Activated CD4-positive, alpha-beta T cell treated with anti-CD3 and anti-CD28 coated beads for 1 hour (primary cell): ENCODE measurements around the gene MGMT.

Experiments
- DNase-seq: peaks from one replicate; pipeline ENCODE4 v3.0.0-alpha.2; 2020

The MGMT gene

DNA sequence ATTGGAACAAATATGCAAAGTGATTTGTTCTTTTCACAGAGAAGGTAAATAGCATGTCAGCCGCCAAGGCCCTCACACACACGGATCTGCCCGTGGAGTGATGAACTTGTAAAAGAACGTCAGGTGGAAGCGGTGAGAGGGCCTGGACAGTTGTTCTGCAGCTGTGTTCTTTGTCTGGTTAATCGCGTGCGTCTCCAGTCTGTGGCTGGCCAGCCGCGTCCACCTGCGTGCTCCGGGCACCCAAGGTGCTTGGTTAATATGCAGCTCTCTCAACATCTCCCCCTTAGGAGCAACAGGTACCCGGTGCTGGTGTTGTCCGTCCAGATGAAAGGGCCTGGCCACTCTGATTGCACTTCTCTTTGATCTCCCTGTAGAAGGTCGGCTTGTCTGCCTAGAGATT, 162.9 kb downstream of the MGMT start:
- DNase-seq, result no peak

DNA sequence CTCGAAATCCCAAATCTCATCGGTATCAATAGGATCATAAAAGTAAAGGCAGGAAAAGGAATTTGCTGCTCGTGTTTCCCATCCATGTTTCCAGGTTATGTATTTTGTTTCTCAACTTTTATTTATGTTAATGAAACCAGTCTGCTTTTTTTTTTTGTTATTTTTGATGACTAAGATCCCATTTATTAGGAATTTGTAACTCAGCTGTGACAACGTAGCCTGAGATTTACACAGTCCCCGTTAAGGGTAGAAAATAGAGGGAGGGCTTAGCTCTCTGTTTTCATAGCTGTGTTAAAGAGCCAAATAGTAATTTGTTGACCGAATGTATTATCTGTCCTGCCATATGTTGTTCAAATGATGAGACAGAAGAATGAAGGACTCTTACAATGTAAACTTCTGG, 164.0 kb downstream of the MGMT start:
- no peak for DNase-seq

DNA sequence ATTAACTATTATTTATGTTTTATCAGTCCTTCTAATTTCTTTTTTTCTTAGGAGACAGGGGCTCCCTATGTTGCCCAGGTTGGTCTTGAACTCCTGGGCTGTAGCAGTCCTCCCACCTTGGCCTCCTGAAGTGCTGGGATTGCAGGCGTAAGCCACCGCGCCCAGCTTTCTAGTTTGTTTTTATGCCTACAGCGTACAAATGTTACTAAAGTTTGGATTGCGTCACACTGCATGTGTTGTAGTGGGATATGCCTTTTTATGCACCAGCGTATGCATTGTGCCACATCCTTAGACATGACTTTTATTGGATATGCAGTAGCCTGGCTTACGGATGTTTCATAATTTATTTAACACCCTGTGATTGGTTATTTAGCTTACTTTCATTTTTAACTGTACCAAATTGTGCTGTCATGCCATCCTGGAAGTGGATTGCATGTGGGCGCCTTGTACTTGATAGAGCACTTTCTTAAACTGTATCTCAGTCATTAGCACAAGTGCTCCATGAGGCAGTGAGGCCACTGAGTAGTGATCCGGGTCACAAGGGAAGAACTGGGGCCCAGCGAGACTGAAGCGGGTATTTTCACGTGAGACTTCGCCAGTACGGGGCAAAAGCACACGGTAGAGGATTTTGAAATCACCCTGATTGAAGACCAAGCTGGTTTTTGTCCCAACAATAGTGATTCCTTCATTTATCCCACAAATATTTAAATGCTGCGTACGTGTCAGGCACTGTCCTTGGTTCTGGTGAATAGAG, 165.0 kb downstream of the MGMT start:
- DNase-seq, result no peak

DNA sequence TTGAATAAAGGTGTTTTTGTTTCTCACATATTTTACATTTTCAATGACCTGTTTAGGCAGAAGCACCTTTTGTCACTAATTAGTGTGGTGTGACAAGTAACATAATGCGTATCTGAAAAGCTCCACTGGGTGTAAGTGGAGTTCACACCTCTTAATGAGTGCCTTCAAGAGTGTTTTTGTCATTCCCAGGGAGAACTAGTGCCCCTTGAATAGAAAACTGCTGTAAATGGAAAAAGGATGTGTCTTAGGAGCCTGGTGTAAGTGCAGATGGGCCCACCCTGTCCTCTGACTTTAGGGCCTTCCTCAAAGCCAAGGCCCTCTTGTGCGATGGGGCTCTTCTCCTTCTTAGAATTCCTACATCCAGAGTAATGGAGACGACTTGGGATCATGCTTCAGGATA, 170.0 kb downstream of the MGMT start:
- no peak for DNase-seq

DNA sequence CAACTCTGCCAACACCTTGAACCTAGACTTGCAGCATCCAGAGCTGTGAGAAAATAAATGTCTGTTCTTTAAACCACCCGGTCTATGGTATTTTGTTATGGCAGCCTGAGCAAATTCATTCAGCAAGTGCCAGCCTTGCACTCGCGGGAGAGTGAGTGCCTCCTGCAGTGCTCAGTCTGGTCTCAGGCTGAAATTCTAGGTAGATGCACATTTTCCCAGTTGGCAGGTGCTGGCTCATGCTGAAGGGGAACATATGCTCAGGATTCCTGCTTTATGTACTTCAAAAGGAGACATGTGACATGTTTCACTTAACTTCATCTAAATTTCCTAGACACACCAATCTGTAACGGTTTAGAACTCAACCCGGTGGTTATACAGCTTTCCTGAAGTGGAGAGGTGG, 170.8 kb downstream of the MGMT start:
- no peak for DNase-seq

DNA sequence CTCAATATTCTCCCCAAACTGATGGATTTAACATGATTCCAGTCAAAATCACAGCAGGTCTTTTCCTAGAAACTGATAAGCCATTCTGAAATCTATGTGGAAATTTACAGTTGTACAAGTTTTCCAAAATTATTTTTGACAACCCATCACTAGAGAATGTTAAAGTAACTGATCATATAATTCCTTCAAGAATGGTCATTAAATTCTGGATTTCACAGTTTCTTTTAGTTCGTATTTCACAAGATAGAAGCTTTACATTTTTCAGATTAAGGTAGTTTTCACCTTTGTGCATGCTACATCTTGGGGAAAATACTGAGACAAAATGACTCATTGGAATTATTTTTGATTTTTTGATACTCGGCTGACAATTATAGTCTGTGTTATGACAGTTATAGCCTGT, 174.3 kb downstream of the MGMT start:
- DNase-seq, result no peak

DNA sequence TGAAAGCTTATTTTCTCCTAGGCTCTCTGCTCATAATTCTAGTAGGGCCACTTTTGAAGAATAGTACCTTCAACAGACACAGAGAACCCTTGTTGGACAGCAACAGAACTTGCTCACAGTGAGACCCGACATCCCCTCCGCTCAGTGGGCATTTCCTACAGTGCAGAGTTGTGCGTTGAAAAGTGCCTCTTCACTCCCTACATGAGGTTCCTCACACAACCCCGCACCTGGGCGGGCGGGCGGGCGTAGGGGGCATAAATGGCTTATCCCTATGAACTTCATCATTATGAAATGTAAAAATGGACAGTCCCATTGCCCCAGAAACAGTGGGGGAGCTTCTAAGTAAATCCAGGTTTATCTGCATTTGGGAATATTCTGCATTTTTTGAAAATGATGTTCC, 174.9 kb downstream of the MGMT start:
- no peak for DNase-seq

DNA sequence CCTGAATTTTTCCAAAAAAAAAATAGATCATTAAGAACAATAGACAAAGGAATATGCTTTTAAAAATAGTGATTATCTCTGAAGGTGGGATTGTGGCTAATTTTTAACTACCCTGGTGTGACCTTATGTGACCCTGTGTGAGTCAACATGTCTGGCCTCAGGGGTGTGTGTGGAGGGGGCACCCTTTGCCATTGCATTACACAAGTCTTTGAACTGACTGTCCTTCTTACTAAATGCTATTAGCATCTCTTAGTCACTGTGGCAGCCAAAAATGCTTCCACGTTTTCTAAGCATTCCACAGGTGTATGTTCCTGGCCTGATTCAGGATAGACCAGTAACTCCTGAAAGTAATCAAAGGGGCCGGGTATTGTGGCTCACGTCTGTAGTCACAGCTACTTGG, 175.4 kb downstream of the MGMT start:
- DNase-seq, result no peak

DNA sequence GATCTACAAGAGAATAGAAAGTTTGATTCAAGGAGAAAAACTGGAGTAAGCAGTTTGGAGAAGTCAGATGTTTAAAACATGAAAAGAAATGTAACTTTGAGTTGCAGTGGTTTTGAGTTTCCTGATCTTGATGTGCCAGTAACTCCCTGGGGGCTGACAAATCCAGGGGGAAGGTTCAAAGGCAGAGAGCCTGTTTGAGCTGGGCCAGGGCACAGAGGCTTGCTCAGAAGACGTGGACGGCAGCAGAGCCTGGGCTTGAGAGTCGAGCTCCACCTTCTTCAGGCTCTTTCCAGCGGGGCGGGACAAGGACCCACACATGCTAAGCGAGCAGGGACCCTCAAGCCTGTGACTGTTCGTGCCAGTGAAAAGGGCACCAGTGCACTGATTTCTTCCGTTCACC, 176.2 kb downstream of the MGMT start:
- no peak for DNase-seq

DNA sequence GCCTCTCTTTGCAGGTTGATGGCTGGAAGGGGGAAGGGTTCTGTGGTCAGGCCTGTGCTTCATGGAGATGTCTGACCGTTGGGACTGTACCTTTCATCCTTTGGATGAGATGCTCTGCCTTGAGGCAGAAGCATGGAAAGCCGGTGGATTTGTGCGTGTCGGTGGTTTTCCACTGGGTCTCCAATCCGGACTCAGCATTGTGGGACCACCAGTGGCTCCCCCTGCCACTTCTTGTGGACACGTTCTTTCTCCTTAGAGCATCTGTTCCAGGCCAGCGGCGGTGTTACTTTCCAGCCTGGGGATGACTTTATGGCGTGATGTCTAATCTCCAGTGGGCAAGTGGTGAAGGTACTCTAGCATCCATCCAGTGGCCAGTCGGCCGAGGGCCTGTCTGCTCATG, 178.4 kb downstream of the MGMT start:
- DNase-seq, result no peak

DNA sequence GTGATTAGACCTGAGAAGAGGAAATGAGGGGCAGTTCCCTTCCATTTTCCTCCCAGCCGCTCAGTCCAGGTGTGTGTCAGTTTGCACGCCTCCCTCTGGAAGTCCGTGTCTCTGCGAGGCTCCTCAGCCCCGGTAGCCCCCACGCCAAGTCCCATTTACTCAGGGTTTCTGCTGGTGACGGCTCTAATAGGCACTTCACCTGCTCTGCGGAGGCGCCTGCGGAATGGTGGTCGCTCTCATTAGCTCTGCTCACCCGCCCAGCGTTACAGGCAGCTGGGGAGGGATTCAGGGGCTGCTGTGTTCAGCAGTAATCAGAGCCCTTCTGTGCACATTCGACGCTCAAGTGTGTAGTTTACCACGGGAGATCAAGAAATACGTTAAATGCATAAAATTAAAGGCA, 179.9 kb downstream of the MGMT start:
- no peak for DNase-seq

DNA sequence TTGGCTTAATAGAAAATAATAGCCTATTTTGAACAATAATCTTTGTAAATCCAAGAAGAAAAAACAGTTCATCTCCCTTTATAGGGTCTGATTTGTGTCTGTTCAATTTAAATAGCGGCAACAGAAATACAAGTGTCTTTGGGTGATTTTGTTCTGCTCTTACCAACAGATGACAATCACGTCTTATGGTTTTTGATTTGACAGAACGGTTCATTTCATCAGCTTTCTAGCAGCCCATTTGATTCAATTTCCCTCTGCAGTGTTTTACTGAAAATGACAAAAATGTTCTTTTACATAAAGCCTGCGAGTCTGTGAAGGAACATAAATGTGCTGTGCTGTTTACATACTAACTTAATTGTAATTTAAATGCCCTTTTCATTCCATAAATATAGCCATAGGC, 180.5 kb downstream of the MGMT start:
- DNase-seq, result no peak

DNA sequence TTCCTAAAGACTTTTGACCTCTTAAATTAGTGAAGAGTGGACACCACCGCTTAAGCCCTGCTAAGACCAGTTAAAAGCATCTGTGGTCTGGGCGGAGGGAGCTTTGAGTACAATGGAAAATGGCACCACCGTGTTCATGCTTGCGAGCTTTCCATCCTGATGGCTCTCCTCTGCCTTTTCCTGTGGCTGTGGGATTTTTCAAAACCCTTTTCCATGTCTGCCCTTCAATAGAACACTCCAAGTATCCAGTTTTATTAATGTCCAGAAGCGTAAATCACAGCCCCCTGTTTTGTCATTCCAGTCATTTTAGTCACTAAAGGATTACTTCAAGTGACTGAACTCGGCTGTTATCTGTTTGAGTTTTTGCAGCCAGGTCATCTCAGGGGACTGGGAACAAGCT, 181.8 kb downstream of the MGMT start:
- no peak for DNase-seq

DNA sequence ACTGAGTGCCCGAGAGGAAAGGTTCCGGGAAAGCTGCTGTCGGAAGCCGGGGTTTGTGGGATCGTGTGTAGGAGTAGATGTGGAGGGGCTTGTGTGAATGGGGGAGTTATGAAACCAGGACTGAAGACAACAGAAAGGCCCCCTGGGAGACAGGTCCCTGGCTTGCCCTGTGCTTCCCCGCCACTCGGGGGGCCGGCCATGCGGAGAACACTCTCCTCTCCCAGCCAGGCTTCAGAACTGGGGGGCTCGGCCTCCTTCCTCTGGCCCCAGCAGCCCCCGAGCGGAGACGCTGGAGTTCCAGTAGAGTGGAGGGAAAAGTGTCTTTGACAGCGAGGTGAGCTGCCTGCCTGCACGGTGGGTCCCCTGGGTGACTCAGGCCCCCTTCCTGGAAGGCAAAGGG, 185.0 kb downstream of the MGMT start:
- no peak for DNase-seq

DNA sequence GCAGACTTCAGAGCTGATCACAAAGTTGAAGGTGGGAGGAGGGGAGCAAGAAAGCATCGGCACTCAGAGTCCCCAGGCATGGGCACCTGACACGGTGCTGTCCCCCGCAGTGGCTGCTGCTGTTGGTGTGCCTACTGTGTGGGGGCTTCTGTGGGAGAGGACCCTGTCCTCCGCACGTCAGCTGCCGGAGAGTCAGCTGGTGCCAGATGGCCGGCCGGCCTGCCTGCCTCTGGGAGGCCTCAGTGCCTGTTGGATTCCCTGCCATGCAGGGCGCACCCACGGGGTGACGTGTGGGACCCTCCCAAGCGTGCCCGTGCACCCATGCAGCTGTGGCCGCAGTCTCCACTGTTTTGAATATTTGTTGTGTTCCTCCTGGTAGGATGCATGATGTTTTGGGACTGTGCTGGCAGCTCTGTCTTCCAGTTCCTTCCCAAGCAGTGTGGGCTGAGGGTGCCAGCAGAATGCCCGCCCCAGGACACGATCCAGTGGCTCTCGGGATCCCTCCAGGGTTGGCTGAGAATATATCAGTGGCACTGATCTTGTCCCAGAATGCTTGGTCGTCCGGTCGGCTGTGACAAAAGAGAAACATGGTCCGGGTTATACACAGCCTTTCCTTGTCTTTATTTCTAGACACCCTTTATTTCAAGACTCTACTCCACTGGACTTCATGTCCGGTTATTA, 185.6 kb downstream of the MGMT start:
- DNase-seq, result no peak

DNA sequence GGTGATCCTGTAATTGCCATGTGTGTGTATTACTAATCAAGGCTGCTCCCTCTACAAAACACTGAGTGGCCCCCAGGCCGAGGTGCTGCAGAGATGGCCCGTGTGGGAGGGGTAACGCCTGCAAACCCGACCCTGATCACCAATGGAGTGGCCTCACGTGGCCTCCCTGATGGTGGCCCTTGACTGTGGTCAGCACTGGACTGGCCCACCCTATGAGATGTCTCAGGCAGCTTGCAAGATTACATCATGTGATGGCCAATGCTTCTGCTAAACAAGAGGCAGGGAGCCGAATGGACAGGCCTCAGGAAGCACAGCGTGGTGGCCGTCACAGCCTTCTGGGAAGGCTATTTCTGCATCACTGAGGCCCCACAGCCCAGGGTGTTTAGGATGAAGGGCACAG, 186.4 kb downstream of the MGMT start:
- no peak for DNase-seq

DNA sequence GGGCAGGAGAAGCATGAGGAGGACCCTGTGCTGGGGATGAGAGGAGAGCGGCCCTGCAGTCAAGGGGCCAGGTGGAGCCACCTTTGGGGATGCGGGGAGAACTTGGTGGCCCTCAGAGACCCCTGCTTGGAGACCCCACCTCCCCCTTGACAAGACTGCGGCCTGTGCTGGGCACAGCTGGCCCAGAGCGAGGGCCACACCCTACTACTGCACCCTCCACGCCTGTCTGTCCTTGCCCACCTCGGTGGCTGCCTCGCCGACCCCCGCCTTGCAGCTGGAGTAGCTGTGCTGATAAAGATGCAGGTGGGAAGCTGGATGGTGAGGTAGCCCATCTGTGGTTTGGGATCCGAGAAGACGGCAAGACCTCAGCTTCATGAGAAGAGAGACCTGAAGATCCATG, 186.8 kb downstream of the MGMT start:
- no peak for DNase-seq

DNA sequence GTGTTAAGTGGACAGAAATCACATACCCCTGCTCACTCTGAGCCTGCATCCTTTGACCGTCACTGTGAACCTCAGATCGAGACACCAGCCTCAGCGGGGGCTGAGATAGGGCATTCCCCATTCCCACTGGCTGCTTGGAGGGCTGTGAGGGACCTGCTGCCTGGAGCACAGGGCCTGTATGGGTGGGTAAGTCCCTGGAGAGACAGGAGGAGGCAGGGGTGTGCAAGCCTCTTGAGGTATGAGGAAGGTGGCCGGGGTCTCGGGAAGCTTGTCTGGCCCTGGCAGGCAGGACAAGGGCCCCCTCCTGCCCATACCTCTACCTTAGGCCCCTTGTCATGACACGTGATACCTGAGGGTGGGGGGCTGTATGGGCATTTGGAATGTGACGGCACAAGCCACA, 187.4 kb downstream of the MGMT start:
- no peak for DNase-seq

DNA sequence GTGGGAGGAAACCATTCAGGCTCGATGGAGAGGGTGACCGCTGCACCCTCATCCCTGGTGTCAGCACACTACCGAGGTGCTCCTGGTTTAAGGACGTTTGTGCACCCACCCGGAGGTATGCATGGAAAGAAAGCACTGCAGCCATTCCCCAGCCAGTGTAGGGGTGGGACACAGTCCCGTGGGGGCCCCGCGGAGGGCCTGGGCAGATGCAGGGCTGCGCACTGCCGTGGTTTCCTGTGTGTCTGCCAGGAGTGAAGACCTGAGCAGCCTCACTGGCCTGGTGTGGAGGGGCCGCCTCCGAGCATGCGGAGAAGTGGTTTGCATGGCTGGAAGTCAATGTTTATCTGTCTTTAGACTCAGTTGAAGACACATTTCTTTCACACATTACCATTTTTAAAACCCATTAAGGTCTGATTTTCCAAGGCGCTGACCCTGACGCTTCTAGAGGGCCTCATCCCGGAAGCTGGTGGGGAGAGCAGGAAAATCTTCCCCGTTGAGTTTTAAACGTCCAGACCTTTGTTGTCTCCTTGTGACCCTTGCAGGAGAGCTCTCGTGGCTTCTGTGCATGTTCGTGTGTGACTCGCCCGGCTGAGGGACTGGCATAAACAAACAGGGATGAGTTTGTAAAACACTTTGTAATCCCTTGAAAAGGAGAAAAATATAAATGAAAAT, 188.1 kb downstream of the MGMT start:
- DNase-seq, result no peak

DNA sequence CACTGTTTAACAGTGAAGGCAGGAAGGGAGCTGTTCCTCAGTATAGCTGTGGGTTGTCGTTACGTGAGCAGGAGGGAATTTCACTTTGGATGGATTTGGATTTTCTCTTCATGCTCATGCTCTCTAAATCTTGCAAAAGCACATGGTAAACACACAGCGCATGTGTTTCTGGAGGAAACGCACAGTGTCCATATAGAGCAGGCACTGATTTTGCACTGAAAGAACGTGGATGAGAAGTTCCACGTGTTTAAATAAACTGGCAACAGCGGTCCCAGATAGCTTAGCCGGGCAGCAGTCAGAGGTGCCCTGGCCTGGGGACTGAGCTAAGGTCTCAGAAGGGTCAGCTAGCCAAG, 188.6 kb downstream of the MGMT start:
- no peak for DNase-seq

DNA sequence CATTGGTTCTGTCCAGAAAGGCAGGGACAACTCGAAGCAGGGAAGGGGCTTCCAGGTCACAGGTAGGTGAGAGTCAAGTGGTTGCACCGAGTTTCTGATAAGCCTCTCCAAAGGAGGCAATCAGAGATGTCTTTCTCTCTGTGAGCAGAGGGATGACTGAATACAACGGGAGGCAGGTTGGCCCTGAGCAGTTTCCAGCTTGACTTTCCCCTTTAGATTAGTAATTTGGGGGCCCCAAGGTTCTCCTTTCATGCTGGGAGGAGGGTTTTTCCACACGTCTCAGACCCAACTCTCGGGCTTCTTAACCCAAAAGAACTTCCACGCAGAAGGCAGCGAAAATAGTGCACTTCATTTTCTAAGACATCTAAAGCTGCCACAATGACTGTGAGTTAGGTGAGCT, 189.6 kb downstream of the MGMT start:
- no peak for DNase-seq

DNA sequence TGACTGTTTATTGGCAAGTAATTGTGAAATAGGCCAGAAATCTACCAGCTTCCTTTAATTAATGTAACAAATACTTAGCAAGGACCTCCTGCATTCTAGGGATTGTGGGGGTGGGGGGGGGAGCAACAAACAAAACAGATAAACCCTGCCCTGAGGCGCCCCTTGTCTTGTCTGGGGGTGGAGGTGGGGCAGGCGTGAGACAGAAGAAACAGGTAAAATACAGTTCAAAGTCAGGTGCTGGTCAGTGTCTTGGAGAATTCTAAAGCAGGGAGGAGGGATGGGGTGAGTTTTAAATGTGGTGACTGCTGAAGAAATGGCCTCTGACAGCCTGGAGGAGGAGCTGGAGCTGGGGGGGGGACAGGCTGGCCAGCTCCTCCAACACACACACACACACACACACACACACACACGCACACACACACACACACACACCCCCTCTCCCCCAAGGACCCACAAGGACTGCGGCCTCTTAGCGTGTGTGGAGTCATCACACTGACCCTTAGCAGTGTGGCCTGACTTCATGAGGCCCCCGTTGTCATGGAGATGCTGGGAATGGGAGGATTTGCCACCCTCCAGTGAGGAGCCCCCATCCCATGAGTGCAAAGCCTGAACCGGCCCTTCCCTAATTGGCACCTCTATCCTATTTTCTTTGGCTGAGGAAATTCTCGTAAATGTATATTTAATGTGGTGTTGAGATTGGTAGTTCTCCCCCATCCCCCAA, 190.4 kb downstream of the MGMT start:
- no peak for DNase-seq

DNA sequence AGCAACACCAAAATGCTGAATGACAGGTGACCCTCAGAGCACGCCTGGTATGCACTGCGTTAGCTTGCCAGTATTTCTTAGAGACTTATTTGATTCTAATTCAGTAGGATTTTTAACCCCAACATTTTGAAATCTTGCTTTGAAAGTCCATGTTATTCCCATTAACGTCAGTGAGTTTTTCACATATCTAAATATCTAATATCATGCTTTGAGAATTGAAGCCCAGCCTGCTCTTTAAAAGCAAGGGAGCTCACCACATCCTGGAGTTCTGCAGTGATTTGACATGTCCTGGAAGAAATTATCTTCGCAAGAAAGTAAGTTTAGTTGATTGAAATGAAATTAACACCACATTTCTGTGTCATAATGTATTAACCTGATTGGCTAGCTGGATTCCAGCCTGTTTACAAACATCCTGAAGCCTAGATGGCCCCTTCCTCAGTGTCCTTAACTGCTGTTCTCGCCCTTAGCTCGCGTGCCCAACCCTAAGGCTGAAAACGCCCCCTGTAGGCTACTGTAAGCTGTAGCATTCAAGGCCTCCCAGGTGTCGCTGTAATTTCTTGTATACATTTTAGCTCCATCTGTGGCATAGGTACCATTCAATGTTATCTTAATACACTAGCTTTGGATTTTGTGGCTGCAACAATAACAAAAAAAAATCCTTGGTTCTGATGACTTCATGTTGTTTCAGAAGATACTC, 191.5 kb downstream of the MGMT start:
- DNase-seq, result no peak
